Renal cortex interstitium (tissue), 11 donors: ENCODE measurements around the gene MFAP5. TPM values are rescaled to one million over a fixed set of nuclear protein-coding genes. Genes with fewer than 3 reads are reported as not detected.
"Not testable (repeated sequence)": the region's sequence is repeated elsewhere in the genome, so short reads cannot be mapped to it uniquely, and the experiment has no call there.

ENCODE experiments used
- DNase-seq, 11 donors: peaks; one replicate each; pipeline ENCODE4 v3.0.0-alpha.2; 2013; ENCODE audit warnings: low read depth in 9 of 11, low spot score in 4 of 11; ENCODE audit errors: extremely low read depth in 1 of 11
- polyA plus RNA-seq, 3 donors: library from polyadenylated mRNA; unstranded; fragments of 120-200 nt; gene quantifications; one replicate each; pipeline ENCODE4 v1.2.1, GENCODE V29; 2013; ENCODE audit not compliant: insufficient read length in 3 of 3

The MFAP5 gene
- polyA plus RNA-seq, 3 donors = 0.24 to 6.1 (median 0.64) TPM

DNA sequence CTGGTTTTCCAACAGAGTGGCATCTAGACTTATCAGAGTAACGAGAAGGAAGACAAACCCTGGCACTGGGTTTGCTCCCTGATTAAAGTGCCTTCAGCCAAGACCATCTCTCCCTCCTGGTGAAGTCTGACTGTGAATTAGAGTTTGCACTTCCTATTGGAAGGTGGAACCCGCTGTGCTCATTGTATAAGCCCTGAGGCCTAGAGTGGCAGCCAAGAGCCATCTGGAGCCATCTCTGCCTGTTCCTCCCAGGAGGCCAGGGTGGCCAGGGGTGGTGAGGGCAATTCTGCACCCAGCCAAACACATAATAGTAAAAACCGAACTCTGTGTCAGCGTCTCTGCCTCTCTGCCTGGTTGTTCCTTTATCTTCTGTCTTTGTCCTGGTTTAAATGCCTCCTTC, 25.0 kb downstream of the MFAP5 start:
- no peak for DNase-seq

GRCh38 chr12:8637244-8637643, 25.4 kb downstream of the MFAP5 start:
- no peak for DNase-seq

- DNase-seq = no peak
Measured at GRCh38 chr12:8636581-8636980, 26.0 kb downstream of the MFAP5 start.

GRCh38 chr12:8636007-8636346, 26.6 kb downstream of the MFAP5 start:
- not testable (repeated sequence) for DNase-seq

DNA sequence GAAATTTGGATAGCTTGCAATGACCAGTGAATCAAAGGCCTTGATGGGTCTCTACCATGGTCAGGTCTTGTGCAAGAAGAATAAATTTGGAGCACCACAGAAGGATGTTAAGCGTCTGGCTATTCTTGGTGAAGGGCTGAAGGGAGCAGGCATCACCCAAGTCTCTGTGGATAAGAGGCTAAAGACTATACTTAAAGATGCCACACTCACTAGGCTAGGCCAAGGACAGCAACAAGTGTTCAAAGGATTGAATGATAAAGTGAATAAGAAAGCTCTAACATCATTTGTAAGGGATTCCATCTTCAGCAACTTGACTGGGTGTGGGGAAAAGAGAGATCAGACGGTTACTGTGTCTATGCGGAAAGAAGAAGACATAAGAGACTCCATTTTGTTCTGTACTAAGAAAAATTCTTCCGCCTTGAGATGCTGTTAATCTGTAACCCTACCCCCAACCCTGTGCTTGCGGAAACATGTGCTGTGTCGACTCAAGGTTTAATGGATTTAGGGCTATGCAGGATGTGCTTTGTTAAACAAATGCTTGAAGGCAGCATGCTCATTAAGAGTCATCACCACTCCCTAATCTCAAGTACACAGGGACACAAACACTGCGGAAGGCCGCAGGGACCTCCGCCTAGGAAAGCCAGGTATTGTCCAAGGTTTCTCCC, 27.2 kb downstream of the MFAP5 start:
- DNase-seq = not testable (repeated sequence)

DNA sequence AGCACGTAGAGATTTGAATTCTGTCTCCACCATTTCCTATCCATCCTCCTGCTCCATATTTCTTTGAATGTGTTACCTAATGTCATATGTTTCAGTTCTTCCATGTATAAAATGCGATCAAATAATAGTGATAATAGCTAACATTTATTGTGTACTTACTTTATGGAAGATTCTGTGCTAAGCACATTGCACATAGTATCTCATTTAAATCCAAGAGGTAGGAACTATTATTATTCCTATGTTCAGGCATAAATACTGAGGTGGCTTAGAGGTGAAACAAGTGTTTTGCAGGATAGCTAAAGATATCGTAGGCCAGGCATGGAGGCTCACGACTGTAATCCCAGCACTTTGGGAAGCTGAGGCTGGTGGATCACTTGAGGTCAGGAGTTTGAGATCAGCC, 32.5 kb downstream of the MFAP5 start:
- DNase-seq = no peak

GRCh38 chr12:8629486-8630033, 33.1 kb downstream of the MFAP5 start:
- no peak for DNase-seq

- no peak for DNase-seq
Measured at GRCh38 chr12:8628731-8629130, 33.9 kb downstream of the MFAP5 start.

- not testable (repeated sequence) for DNase-seq
Measured at GRCh38 chr12:8624750-8625149, 37.9 kb downstream of the MFAP5 start.

DNA sequence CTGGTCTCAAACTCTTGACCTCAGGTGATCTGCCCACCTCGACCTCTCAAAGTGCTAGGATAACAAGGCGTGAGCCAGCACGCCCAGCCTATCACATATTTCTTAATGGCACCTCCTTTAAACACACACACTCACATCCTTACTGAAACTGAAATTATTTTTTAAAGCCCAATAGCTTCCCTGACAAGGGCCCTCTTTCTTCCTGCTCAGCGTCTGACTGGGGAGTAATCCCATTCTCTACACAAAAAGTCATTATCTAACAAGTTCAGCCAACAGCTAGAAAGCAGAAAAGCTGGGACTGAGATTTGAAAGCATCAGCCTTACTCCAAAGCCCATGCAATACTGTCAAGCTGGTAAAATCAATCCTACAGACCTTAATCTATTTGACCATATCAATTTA, 40.0 kb downstream of the MFAP5 start:
- no peak for DNase-seq

GRCh38 chr12:8615206-8615605, 47.4 kb downstream of the MFAP5 start:
- no peak for DNase-seq

- not testable (repeated sequence) for DNase-seq
Measured at GRCh38 chr12:8613881-8614280, 48.7 kb downstream of the MFAP5 start.

DNA sequence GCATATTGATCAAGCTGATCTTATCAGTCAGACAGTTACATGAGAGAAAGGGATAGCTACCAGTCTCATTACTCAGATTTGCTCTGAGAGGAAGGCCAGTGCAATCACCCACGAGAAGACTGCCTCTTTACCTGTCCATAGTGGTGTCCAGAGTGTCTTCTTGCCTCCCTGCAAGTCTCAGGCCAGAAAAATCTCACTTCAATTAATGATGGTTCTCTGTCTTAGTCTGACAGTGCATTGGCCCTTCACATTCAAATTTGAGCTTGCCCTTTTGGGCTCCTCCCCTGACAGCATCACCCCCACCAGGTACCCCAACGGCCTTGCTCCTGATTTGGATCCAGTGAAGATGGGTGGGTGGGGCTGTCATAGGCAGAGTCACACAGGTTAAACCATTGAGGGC, 50.0 kb downstream of the MFAP5 start, which contains the start of gene AICDA:
TSS of gene AICDA (minus strand) at position 231 of the 400 bp plus-strand sequence. CDS start at position 139, 92 bp downstream.
- no peak for DNase-seq

DNA sequence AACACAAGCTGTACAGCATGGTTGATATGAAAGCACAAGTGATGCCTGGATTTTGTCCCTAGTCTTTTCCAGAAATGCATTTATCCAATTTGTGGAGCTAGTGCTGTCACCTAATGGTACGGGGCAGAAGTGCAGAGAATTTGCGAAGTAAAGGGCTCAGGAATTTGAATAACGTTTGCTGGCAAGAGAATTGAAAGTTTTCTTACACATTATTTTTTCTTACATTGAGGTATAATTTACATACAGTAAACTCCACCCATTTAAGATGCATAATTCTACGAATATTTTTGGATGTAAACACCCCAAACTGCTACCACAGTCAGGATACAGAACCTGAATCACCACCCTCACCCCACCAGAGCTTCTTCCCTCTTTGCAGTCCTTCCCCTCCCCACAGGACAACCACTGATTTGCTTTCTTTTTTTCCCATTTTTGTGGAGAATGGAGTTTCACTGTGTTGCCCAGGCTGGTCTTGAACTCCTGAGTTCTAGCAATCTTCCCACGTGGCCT, 53.5 kb downstream of the MFAP5 start:
- DNase-seq = peak in 4 of 11 donors; percentile 19 to 38 (median 32)

DNA sequence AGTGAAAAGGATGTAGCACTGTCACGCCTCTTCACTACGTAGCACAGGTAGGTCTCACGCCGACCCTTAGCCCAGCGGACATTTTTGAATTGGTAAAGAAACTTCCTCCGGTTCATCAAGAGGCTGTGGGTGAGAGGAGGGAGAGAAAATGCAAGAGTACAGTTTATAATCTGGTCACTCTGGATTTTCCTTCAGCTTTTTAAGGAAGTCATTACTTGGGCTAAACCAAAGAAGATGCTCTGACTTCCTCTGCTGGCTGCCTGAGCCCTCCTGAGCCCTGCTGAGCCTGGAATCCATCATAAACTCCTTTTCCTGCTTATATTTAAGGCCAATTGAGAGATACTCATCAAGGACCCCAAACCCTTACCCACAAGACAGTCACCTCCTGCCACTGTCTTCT, 55.7 kb downstream of the MFAP5 start:
- DNase-seq = no peak

DNA sequence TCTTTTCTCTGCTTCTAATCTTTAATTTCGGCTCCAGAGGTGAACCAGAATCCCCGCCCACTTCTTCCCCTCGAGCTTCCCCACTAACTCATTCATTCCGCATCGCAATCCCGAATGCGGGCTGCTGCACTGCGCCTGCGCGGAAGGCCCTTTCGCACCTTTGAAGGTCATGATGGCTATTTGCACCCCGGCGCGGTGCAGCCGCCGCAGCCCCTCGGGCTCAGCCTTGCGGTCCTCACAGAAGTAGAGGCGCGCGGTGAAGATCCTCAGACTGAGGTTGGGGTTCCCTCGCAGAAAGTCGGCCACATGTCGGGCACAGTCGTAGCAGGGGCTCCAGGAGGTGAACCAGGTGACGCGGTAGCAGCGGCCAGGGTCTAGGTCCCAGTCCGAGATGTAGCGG, 57.6 kb downstream of the MFAP5 start:
- no peak for DNase-seq

- no peak for DNase-seq
Measured at GRCh38 chr12:8603856-8604255, 58.8 kb downstream of the MFAP5 start.

DNA sequence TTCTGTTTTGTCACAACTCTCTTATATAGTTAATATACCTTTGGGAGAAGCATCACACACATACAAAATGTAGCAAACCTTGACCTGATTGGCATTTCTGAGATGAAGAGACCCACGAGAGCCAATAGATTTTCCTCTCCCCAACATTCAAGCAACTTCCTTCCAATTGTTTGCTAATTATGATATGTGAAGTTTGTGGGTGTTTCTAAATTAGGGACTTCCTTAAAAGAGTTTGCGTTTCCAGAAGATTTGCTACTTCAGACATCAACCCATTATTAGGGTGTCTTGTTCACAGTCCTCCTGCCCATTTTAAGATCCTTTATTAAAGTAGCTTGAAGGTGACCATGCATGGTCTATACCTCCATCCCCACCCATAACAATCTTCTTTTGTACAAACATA, 59.3 kb downstream of the MFAP5 start:
- DNase-seq = no peak

DNA sequence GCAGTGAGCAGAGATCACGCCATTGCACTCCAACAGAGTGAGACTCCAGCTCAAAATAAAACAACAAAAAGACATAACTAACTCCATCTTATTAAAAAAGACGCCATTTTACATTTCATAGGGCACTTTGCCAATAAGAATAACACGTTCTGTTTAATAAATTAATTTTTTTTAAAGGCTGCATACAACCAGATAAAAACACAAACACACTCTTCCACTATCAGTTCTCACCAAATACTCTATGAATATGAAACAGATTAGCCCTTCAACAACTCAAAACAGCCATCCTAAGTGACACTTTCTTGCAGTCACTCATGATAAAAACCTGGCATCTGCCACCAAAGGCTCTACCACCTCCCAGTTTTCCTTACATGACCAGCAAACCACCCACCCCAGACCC, 66.1 kb downstream of the MFAP5 start:
- DNase-seq = no peak
